NCI-H526 treated with DMSO at 0.1 percent for 48 hours (cell line): ENCODE measurements around the gene MRLN.

Experiments
- DNase-seq: peaks from one replicate; lab custom pipeline; 2025; lab: John Stamatoyannopoulos, UW

MRLN gene

DNA sequence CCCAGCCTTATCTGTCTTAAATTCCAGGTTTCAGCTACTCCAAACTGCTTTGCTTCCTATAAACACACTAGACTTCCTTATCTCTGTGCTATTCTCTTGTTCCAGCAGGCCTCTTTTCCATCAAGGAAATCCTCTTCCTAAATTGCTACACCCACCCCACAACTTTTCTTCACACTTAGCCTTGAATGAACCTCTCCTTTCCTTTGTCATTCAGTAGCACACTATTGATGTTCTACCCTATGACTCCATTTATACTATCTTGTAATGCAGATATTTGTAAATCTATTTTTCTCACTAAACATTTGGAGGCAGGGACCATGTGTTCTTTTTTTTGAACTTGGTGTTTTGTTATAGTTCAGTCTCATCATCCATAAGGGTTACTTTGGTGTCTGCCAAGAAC lies 47.3 kb downstream of the MRLN start:
- DNase-seq = no peak

GRCh38 chr10:59704630-59705029 lies 48.6 kb downstream of the MRLN start:
- DNase-seq = no peak

- DNase-seq = no peak
These were observed 50.9 kb downstream of the MRLN start for GRCh38 chr10:59702347-59702746.

- DNase-seq = no peak
These were observed 52.5 kb downstream of the MRLN start for GRCh38 chr10:59700709-59701108.

DNA sequence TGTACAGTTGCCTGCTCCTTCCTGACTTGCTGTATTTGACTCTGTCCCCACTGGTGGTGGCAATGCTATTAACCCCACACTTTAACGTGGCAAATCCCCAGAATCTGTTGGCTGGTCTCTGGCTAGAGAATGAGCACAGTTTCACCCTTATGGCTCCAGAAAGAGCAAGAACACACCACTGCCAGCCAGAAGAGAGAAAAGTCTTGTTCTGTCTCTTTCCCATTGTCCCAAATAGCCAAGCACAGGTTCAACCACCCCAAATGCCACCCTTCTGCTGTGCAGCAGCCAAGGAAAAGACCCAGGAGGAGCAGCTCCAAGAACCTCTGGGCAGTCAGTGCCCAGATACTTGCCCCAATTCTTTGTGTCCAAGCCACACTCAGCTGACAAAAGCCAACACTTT lies 54.9 kb downstream of the MRLN start:
- DNase-seq = no peak

- no peak for DNase-seq
These were observed 57.6 kb downstream of the MRLN start for GRCh38 chr10:59695637-59696036.

- no peak for DNase-seq
These were observed 58.3 kb downstream of the MRLN start for GRCh38 chr10:59694936-59695335.

- no peak for DNase-seq
These were observed 61.1 kb downstream of the MRLN start for GRCh38 chr10:59692113-59692512.

GRCh38 chr10:59688921-59689351 lies 64.3 kb downstream of the MRLN start:
- DNase-seq = no peak

DNA sequence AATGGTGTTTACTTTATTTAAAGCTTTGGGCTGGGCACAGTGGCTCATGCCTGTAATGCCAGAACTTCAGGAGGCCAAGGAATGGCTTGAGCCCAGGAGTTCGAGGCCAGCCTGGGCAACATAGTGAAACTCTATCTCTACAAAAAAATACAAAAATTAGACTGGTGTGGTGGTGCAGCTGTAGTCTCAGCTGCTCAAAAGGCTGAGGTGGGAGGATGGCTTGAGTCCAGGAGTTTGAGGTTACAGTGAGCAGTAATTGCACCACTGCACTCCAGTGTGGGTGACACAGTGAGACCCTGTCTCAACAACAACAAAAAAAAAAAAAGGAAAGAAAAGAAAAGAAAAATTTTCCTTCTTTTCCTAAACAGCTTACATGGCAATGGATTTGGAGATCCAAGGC lies 65.6 kb downstream of the MRLN start:
- DNase-seq = no peak
